ENCODE data around the gene ELF4. TPM values are rescaled to one million over a fixed set of nuclear protein-coding genes. Genes with fewer than 3 reads are reported as not detected.

Gene ELF4
- total RNA-seq, 1 experiment from 2014 or later, result 19.2 TPM

DNA sequence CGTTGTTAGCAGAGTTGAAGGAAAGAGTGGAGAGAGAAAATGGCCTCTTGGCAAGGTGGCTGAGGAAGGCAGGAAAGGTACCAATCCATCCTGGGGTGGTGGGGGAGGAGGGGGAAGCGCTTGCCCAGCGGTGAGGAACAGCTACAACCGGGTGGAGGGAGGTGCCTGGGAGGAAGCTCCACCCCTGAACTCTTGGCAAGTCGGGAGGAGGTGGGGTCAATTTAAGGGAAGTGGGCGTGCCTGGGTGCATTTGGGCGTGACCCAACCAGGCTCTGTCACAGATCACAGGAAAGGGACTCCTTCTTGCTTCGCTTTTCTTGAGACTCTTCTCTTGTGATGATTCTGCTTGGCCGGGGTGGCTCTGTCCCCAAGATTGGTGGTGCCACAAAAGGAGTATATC is 86.2 kb downstream of the ELF4 start (continued):
- TF ChIP-seq REST (IDR thresholded peaks at IDR 0.05; ENCODE audit: low read depth) (no peak), CBX3 (IDR thresholded peaks at IDR 0.05; ENCODE audit: low read depth) (no peak), EGR1 (IDR thresholded peaks at IDR 0.05; ENCODE audit: low read depth) (no peak)
- TF ChIP-seq, protein P1, sequence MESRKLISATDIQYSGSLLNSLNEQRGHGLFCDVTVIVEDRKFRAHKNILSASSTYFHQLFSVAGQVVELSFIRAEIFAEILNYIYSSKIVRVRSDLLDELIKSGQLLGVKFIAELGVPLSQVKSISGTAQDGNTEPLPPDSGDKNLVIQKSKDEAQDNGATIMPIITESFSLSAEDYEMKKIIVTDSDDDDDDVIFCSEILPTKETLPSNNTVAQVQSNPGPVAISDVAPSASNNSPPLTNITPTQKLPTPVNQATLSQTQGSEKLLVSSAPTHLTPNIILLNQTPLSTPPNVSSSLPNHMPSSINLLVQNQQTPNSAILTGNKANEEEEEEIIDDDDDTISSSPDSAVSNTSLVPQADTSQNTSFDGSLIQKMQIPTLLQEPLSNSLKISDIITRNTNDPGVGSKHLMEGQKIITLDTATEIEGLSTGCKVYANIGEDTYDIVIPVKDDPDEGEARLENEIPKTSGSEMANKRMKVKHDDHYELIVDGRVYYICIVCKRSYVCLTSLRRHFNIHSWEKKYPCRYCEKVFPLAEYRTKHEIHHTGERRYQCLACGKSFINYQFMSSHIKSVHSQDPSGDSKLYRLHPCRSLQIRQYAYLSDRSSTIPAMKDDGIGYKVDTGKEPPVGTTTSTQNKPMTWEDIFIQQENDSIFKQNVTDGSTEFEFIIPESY (IDR thresholded peaks at IDR 0.05; ENCODE audit: extremely low read depth, insufficient replicate concordance, low read length), result no peak

DNA sequence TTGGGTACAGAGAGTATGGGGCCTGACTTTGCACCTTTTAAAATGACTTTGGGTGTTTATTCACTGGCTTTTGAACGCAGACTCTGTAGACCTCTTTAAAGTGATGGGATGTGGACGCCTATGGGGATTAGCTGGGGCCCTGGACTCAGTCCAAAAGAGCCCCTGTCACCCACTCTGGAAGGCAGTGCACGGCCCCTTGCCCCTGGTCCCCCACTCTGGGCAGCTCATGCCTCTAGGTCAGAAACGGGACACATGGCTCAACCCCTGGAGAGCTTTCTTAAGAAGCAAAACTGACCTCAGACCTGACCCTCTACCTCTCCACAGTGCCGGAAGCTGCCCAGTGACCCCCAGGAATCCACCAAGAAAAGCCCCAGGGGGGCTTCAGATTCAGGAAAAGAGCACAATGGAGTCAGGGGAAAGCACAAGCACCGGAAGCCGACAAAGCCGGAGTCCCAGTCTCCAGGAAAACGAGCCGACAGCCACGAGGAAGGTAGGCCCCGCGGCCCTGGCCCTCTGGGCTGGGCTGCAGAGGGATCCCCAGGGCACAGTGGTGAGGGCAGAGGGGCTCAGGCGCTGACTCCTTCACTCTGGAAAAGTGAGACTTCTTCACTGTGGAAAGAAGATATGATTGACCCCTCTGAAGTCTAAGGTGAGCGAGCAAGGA is 89.5 kb downstream of the ELF4 start:
- Histone ChIP-seq H3K79me2 (ENCODE audit: insufficient read depth, low read length) (peaks cover 30% of the 10 kb centered on the region), H3K9ac (ENCODE audit: low read length) (no peak overlapping the region), H3K9me2 (ENCODE audit: insufficient read depth) (no peaks in the 10 kb centered on the region), H3K27ac (ENCODE audit: low read depth, low read length) (no peak overlapping the region), H3K27me3 (ENCODE audit: insufficient read depth, low read length) (no peaks in the 10 kb centered on the region), H3K9me3 (ENCODE audit: control insufficient read depth in 1 of 2, insufficient read depth in 1 of 2, low read depth in 1 of 2, low read length in 2 of 2) (no peaks in the 10 kb centered on the region), H3K36me3 (ENCODE audit: control insufficient read depth in 1 of 2, insufficient read depth in 2 of 2, low read length in 2 of 2) (peaks cover 5 to 18% of the 10 kb centered on the region in 2 experiments; a peak in 2 of 4 replicates), H4K20me1 (ENCODE audit: insufficient read depth) (no peaks in the 10 kb centered on the region), H3K4me3 (replicated peaks in 1 of 2; ENCODE audit: low read depth in 1 of 2, low read length in 2 of 2) (no peak overlapping the region), H3K4me2 (ENCODE audit: low read length) (no peak overlapping the region), H2AFZ (ENCODE audit: low read depth, low read length, poor library complexity, severe bottlenecking) (no peak overlapping the region), H3K4me1 (ENCODE audit: control insufficient read depth in 1 of 2, insufficient read depth in 2 of 2, low read length in 2 of 2) (no peaks in the 10 kb centered on the region)
- intact Hi-C loops (cut with micrococcal nuclease), result no loop called here
- DNase-seq (ENCODE audit: low read depth, low spot score), result no peak
- no peak for ATAC-seq
- ChIA-PET CTCF (no interaction called here), RAD21 (ENCODE audit: low non-redundant PET in 1 of 2, low total read pairs in 2 of 2, uncharacterized antibody in 2 of 2, unreplicated experiment in 2 of 2) (no interaction called here), POLR2A (no interaction called here)
- no TSS peak for BruUV-seq (replicated peaks)
- TF ChIP-seq TCF7L2 (IDR thresholded peaks at IDR 0.05; ENCODE audit: borderline replicate concordance, extremely low read depth, insufficient read depth, insufficient read length) (no peak), FOSL1 (IDR thresholded peaks at IDR 0.05; ENCODE audit: low read depth) (no peak), CTCF (IDR thresholded peaks at IDR 0.05 in 2 of 3, conservative IDR thresholded peaks at IDR 0.05 in 1 of 3; ENCODE audit: borderline replicate concordance in 1 of 3, insufficient read depth in 1 of 3, low read depth in 2 of 3, low read length in 2 of 3) (no peak), POLR2AphosphoS5 (IDR thresholded peaks at IDR 0.05; ENCODE audit: low read depth, low read length) (no peak)
- TF ChIP-seq, protein P1 (IDR thresholded peaks at IDR 0.05; ENCODE audit: extremely low read depth, insufficient replicate concordance, low read length), result no peak
- TF ChIP-seq, protein P2, sequence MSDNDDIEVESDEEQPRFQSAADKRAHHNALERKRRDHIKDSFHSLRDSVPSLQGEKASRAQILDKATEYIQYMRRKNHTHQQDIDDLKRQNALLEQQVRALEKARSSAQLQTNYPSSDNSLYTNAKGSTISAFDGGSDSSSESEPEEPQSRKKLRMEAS (IDR thresholded peaks at IDR 0.05), result no peak
